ENCODE measurements around the gene OR56A4.

Gene OR56A4

DNA sequence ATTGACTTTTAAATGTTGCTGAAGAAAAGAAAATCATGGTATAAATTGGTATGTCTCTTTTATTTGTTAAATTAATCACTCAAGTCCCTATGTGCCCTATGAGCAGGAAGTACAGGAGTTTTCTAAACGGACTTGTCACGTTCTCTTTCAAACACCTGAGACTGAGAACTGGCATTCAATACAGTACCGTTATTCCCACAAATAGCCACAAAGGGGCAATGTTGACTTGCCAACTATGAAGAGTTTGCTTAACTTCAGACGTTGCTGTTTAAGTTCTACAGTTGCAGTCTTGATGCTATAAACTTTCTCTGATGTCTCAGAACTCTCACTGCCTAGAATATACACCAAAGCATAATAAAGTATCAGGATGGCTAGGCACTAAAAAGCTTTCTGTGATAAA, 16.2 kb upstream of the OR56A4 start:
- Histone ChIP-seq H3K9me2 (replicated peaks; ENCODE audit: insufficient read depth, low read length) (no peaks in the 10 kb centered on the region), H2AFZ (ENCODE audit: low read depth, low read length, severe bottlenecking) (no peak overlapping the region), H3K9ac (ENCODE audit: low read length) (no peak overlapping the region), H3K4me2 (ENCODE audit: low read depth, low read length, poor library complexity, severe bottlenecking) (no peak overlapping the region), H3K27ac (ENCODE audit: low read depth, low read length) (no peak overlapping the region), H3K9me3 (ENCODE audit: insufficient read depth, low read length) (no peaks in the 10 kb centered on the region), H3K36me3 (ENCODE audit: low read length) (no peaks in the 10 kb centered on the region), H3K27me3 (ENCODE audit: low read length) (no peaks in the 10 kb centered on the region), H3K79me2 (ENCODE audit: insufficient read depth, low read length) (no peaks in the 10 kb centered on the region), H4K20me1 (ENCODE audit: low read depth, low read length) (no peaks in the 10 kb centered on the region), H3F3A (ENCODE audit: insufficient read depth) (no peaks in the 10 kb centered on the region), H3K4me3 (ENCODE audit: insufficient read depth, low read length, poor library complexity, severe bottlenecking) (no peak overlapping the region)
- TF ChIP-seq EZH2phosphoT487 (conservative IDR thresholded peaks at IDR 0.05; ENCODE audit: low read length): no peak
- TF ChIP-seq, protein P1, sequence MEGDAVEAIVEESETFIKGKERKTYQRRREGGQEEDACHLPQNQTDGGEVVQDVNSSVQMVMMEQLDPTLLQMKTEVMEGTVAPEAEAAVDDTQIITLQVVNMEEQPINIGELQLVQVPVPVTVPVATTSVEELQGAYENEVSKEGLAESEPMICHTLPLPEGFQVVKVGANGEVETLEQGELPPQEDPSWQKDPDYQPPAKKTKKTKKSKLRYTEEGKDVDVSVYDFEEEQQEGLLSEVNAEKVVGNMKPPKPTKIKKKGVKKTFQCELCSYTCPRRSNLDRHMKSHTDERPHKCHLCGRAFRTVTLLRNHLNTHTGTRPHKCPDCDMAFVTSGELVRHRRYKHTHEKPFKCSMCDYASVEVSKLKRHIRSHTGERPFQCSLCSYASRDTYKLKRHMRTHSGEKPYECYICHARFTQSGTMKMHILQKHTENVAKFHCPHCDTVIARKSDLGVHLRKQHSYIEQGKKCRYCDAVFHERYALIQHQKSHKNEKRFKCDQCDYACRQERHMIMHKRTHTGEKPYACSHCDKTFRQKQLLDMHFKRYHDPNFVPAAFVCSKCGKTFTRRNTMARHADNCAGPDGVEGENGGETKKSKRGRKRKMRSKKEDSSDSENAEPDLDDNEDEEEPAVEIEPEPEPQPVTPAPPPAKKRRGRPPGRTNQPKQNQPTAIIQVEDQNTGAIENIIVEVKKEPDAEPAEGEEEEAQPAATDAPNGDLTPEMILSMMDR (IDR thresholded peaks at IDR 0.05; ENCODE audit: insufficient read depth, low read length, poor library complexity, severe bottlenecking): no peak

DNA sequence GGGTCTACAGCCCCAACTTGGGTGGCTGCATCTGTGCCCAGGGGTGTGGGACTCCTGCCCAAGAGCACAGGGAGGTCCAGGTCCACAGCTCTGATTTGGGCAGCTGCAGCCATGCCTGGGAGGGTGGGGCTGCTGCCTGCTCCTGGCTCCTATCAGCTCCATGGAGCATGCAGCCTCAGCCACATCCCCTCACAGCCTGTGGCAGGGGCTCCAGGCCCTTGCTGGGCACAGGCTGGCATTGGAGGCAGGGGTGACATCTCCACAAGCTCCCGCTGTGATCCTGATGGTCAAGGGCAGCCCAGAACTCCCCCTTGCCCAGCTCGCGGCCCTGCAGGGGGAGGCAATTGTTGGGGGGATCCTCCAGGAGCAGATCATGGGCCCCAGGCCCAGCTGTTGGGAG, 6.3 kb upstream of the OR56A4 start:
- Histone ChIP-seq H3K9me2 (replicated peaks; ENCODE audit: insufficient read depth, low read length) (no peaks in the 10 kb centered on the region), H3K79me2 (ENCODE audit: insufficient read depth, low read length) (no peaks in the 10 kb centered on the region), H3K9me3 (ENCODE audit: insufficient read depth, low read length) (0 out of 2 replicates have a peak, but pooled peaks cover 6% of the 10 kb centered on the region), H3K36me3 (ENCODE audit: low read length) (no peaks in the 10 kb centered on the region), H4K20me1 (ENCODE audit: low read depth, low read length) (no peaks in the 10 kb centered on the region), H3K27me3 (ENCODE audit: low read length) (no peaks in the 10 kb centered on the region), H2AFZ (ENCODE audit: low read depth, low read length, severe bottlenecking) (no peak overlapping the region), H3K4me3 (ENCODE audit: insufficient read depth, low read length, poor library complexity, severe bottlenecking) (no peak overlapping the region), H3K27ac (ENCODE audit: low read depth, low read length) (no peak overlapping the region), H3K9ac (ENCODE audit: low read length) (no peak overlapping the region), H3F3A (ENCODE audit: insufficient read depth) (no peaks in the 10 kb centered on the region), H3K4me2 (ENCODE audit: low read depth, low read length, poor library complexity, severe bottlenecking) (no peak overlapping the region)
- no peak for TF ChIP-seq EZH2phosphoT487 (conservative IDR thresholded peaks at IDR 0.05; ENCODE audit: low read length)
- TF ChIP-seq, protein P1 (IDR thresholded peaks at IDR 0.05; ENCODE audit: insufficient read depth, low read length, poor library complexity, severe bottlenecking): no peak

DNA sequence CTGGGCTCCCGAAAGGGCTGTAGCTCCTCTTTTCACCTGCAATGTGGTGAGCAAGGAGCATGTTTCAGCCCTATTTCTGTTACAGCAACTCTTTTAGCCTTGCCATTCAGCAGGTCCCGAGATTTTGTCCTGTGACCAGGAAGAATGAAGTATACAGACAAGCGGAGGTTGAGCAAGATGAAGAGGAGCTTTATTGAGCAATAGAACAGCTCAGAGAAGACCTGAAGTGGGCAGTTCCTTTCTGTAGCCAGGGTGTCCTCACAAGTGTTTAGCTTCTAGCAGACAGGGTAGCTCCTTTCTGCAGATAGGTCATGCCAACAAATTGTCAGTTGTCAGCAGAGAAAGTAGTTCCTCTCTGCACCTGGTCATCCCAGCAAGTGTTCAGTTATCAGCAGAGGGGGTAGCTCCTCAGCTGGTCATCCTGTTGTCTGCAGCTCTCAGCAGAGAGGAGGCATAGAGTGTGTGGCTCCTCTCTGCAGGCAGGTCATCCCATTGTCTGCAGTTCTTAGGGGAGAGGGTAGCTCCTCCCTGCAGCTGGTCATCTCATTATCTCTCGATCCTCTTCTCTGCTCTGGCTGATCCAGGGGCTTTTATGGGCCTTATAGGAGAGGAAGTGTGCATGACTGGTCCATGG, 5.4 kb upstream of the OR56A4 start:
- Histone ChIP-seq H3K27me3 (ENCODE audit: low read length) (no peaks in the 10 kb centered on the region), H3F3A (ENCODE audit: insufficient read depth) (no peaks in the 10 kb centered on the region), H3K36me3 (ENCODE audit: low read length) (no peaks in the 10 kb centered on the region), H2AFZ (ENCODE audit: low read depth, low read length, severe bottlenecking) (no peak overlapping the region), H4K20me1 (ENCODE audit: low read depth, low read length) (no peaks in the 10 kb centered on the region), H3K4me2 (ENCODE audit: low read depth, low read length, poor library complexity, severe bottlenecking) (no peak overlapping the region), H3K4me3 (ENCODE audit: insufficient read depth, low read length, poor library complexity, severe bottlenecking) (no peak overlapping the region), H3K27ac (ENCODE audit: low read depth, low read length) (no peak overlapping the region), H3K9me2 (replicated peaks; ENCODE audit: insufficient read depth, low read length) (no peaks in the 10 kb centered on the region), H3K9ac (ENCODE audit: low read length) (no peak overlapping the region), H3K9me3 (ENCODE audit: insufficient read depth, low read length) (0 out of 2 replicates have a peak, but pooled peaks cover 6% of the 10 kb centered on the region), H3K79me2 (ENCODE audit: insufficient read depth, low read length) (no peaks in the 10 kb centered on the region)
- TF ChIP-seq, protein P1 (IDR thresholded peaks at IDR 0.05; ENCODE audit: insufficient read depth, low read length, poor library complexity, severe bottlenecking): no peak
- no peak for TF ChIP-seq EZH2phosphoT487 (conservative IDR thresholded peaks at IDR 0.05; ENCODE audit: low read length)

Measured in SU-DHL-6 (cell line).